ENCODE data around the gene TRIM38.

The TRIM38 gene

DNA sequence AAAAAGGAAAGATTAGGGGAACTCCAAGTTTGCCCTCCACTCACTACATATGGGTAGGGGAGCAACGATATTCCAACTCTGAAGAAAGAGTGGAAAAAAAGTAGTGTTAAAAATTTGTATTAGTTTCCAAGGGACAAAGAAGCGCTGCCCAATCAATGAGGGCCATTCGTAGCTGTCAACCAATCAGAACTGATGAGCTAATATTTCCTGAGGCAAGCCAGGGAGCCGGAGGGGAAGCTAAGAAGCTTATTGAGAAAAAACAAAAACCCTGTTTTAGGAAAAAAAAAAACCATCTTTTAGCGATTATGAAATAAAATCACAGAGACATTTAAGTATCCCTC, 59.5 kb downstream of the TRIM38 start:
- H3K27ac ChIP-seq = peak overlapping the region; percentile 87
- H3K4me2 ChIP-seq = peak overlapping the region; percentile 53; the same call in 1 of the 2 replicates
- H2AFZ ChIP-seq (ENCODE audit: low read depth) = no peak overlapping the region
- TF ChIP-seq, protein P1, sequence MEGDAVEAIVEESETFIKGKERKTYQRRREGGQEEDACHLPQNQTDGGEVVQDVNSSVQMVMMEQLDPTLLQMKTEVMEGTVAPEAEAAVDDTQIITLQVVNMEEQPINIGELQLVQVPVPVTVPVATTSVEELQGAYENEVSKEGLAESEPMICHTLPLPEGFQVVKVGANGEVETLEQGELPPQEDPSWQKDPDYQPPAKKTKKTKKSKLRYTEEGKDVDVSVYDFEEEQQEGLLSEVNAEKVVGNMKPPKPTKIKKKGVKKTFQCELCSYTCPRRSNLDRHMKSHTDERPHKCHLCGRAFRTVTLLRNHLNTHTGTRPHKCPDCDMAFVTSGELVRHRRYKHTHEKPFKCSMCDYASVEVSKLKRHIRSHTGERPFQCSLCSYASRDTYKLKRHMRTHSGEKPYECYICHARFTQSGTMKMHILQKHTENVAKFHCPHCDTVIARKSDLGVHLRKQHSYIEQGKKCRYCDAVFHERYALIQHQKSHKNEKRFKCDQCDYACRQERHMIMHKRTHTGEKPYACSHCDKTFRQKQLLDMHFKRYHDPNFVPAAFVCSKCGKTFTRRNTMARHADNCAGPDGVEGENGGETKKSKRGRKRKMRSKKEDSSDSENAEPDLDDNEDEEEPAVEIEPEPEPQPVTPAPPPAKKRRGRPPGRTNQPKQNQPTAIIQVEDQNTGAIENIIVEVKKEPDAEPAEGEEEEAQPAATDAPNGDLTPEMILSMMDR (conservative IDR thresholded peaks at IDR 0.05; ENCODE audit: low read depth, low read length) = no peak
- H3K4me3 ChIP-seq (IDR thresholded peaks at IDR 0.05; ENCODE audit: insufficient read depth, low read depth, low read length) = no peak overlapping the region
- H3K4me1 ChIP-seq (ENCODE audit: low read depth, poor library complexity, severe bottlenecking) = peaks cover 18% of the 10 kb centered on the region
- no peaks in the 10 kb centered on the region for H3K79me2 ChIP-seq (ENCODE audit: insufficient read depth, low read depth)
- H3K36me3 ChIP-seq (ENCODE audit: insufficient read depth) = no peaks in the 10 kb centered on the region
- peak overlapping the region; percentile 70 for H3K9ac ChIP-seq
- no peaks in the 10 kb centered on the region for H3K27me3 ChIP-seq (ENCODE audit: insufficient read depth, low read depth)
- H4K20me1 ChIP-seq (ENCODE audit: insufficient read depth) = no peaks in the 10 kb centered on the region

DNA sequence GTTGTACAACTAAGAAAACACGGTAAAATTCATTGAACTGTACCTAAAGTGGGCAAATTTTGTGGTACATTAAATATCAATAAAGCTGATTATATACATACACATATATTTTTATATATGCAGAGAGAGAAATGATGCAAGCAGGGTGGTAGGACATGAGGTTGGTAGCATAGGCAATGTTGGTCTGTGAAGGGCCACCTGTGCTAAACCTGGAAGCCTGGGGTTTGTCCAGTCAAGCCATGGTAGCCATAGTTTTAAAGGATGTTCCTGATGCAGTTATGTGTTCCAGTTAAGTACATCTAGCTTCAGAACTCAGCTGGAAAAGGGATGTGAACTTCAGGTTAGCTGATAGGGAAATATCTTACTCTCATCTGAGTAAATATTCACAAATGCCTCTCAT, 60.1 kb downstream of the TRIM38 start:
- H2AFZ ChIP-seq (ENCODE audit: low read depth) = no peak overlapping the region

DNA sequence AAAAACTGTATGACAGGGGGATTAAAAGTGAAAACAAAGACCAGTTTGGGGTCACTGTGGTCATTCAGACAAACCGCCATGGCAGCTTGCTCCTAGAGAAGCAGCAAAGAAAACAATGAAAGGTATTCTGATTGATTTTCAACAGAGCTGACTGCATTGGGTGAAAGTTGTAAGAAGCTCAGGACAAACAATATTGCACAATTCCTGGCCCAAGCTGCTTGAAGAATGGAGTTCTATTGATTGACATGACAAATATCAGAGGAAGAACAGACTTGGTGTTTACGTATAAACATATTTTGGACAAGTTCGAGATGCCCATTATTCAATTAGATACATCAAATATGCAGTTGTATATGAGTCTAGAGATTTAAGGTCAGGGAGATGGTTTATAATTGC, 62.0 kb downstream of the TRIM38 start:
- H3K36me3 ChIP-seq (ENCODE audit: insufficient read depth) = no peaks in the 10 kb centered on the region
- TF ChIP-seq, protein P1 (conservative IDR thresholded peaks at IDR 0.05; ENCODE audit: low read depth, low read length) = no peak
- H3K27me3 ChIP-seq (ENCODE audit: insufficient read depth, low read depth) = no peaks in the 10 kb centered on the region
- no peak overlapping the region for H3K9ac ChIP-seq
- no peak overlapping the region for H3K27ac ChIP-seq
- no peak overlapping the region for H3K4me3 ChIP-seq (IDR thresholded peaks at IDR 0.05; ENCODE audit: insufficient read depth, low read depth, low read length)
- no peak overlapping the region for H2AFZ ChIP-seq (ENCODE audit: low read depth)
- 0 out of 2 replicates have a peak, but pooled peaks cover under 1% of the 10 kb centered on the region for H3K79me2 ChIP-seq (ENCODE audit: insufficient read depth, low read depth)
- no peak overlapping the region for H3K4me2 ChIP-seq
- peaks cover 38% of the 10 kb centered on the region for H3K4me1 ChIP-seq (ENCODE audit: low read depth, poor library complexity, severe bottlenecking)
- no peaks in the 10 kb centered on the region for H4K20me1 ChIP-seq (ENCODE audit: insufficient read depth)

More for the DNA sequence above, 60.1 kb downstream of the TRIM38 start:
- TF ChIP-seq, protein P1 (conservative IDR thresholded peaks at IDR 0.05; ENCODE audit: low read depth, low read length) = no peak
- no peaks in the 10 kb centered on the region for H3K36me3 ChIP-seq (ENCODE audit: insufficient read depth)
- H4K20me1 ChIP-seq (ENCODE audit: insufficient read depth) = no peaks in the 10 kb centered on the region
- H3K4me1 ChIP-seq (ENCODE audit: low read depth, poor library complexity, severe bottlenecking) = peaks cover 21% of the 10 kb centered on the region
- no peak overlapping the region for H3K4me3 ChIP-seq (IDR thresholded peaks at IDR 0.05; ENCODE audit: insufficient read depth, low read depth, low read length)
- no peaks in the 10 kb centered on the region for H3K79me2 ChIP-seq (ENCODE audit: insufficient read depth, low read depth)
- no peaks in the 10 kb centered on the region for H3K27me3 ChIP-seq (ENCODE audit: insufficient read depth, low read depth)
- peak overlapping the region; percentile 53; the same call in 1 of the 2 replicates for H3K4me2 ChIP-seq
- H3K27ac ChIP-seq = peak overlapping the region; percentile 87; the same call in 1 of the 2 replicates
- no peak overlapping the region; the same call in 1 of the 2 replicates for H3K9ac ChIP-seq

DNA sequence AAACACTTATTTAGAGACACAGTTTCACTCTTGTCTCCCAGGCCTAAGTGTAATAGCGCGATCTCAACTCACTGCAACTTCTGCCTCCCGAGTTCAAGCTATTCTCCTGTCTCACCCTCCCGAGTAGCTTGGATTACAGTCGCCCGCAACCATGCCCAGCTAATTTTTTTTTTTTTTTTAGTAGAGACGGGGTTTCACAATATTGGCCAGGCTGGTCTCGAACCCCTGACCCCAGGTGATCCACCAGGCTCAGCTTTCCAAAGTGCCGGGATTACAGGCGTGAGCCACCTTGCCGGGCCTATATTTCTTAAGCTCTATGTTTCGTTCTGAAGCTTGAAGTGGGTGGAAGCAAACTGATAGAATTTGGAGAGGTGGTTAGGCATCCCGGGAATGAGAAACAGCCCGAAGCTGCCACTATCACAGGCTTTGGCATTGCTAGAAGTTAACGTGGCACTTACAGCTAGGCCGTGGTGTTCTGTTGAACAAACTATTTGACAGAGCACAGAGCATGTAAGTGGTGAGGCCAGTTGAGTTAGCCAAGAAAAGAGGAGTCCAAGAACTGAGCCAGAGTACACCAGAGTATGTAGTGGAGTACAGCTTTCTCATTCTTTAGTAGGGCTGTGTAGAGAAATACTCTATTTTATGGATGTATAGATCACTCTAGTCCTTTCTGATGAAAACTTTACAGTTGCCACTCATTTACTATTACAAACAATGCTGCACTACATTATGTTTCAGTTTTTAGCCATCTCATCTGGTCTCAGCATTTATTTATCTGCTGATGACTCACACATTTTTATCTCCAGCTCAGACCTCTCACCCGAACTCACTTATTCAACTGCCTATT, 62.7 kb downstream of the TRIM38 start:
- Histone ChIP-seq H3K27me3 (ENCODE audit: insufficient read depth, low read depth) (no peaks in the 10 kb centered on the region), H3K27ac (peak overlapping the region; percentile 99), H3K36me3 (ENCODE audit: insufficient read depth) (no peaks in the 10 kb centered on the region), H2AFZ (ENCODE audit: low read depth) (no peak overlapping the region), H4K20me1 (ENCODE audit: insufficient read depth) (no peaks in the 10 kb centered on the region), H3K4me3 (IDR thresholded peaks at IDR 0.05; ENCODE audit: insufficient read depth, low read depth, low read length) (no peak overlapping the region), H3K4me2 (peak overlapping the region; percentile 84), H3K4me1 (ENCODE audit: low read depth, poor library complexity, severe bottlenecking) (peaks cover 42% of the 10 kb centered on the region), H3K9ac (peak overlapping the region; percentile 98), H3K79me2 (ENCODE audit: insufficient read depth, low read depth) (peaks cover 6% of the 10 kb centered on the region; the same call in 1 of the 2 replicates)
- TF ChIP-seq, protein P1 (conservative IDR thresholded peaks at IDR 0.05; ENCODE audit: low read depth, low read length) = no peak
